CD4-positive, alpha-beta T cell (primary cell): ENCODE data around the gene ZBTB20. TPM values are rescaled to one million over a fixed set of nuclear protein-coding genes. Genes with fewer than 3 reads are reported as not detected.

Experiments
- ATAC-seq: fragments of 200-7000 bp; cut with Tn5 transposase; one replicate; pipeline ENCODE4 v1.10.0; 2022; ENCODE audit warnings: mild to moderate bottlenecking; ENCODE audit not compliant: poor library complexity
- CTCF ChIA-PET: fragments of 350-600 bp; sonication (Branson Sonifier 250); formaldehyde crosslinking; loops from one replicate; lab custom pipeline; 2021; ENCODE audit warnings: antibody characterized with exemption, inconsistent platforms; lab: Charles Lee
- POLR2A ChIA-PET: fragments of 350-600 bp; sonication (Branson Sonifier 250); formaldehyde crosslinking; loops from one replicate; lab custom pipeline; 2021; ENCODE audit warnings: antibody characterized with exemption, inconsistent platforms; lab: Charles Lee
- DNase-seq, 14 experiments: peaks; one replicate each; pipeline ENCODE4 v3.0.0-alpha.2; 2013 to 2020; ENCODE audit warnings: mixed read lengths in 2 of 14
- H3K27ac ChIP-seq, 2 donors: one replicate each; pipeline versions ENCODE4 v1.5.1 to v1.7.0; 2013; ENCODE audit warnings: low read length in 2 of 2, low read depth in 1 of 2, mild to moderate bottlenecking in 1 of 2
- H3K27me3 ChIP-seq, 2 experiments: 1 replicate in 1 of 2; 2 replicates in 1 of 2; pipeline versions ENCODE4 v1.6.1 to v1.7.0; 2013; ENCODE audit warnings: low read length in 2 of 2, control low read depth in 1 of 2, mild to moderate bottlenecking in 1 of 2, moderate library complexity in 1 of 2; ENCODE audit not compliant: insufficient read depth in 2 of 2, control insufficient read depth in 1 of 2
- H3K36me3 ChIP-seq: one replicate; pipeline ENCODE4 v1.6.1; 2013; ENCODE audit warnings: low read length, control low read depth; ENCODE audit not compliant: insufficient read depth
- H3K4me1 ChIP-seq: one replicate; pipeline ENCODE4 v1.6.1; 2013; ENCODE audit warnings: low read length, control low read depth; ENCODE audit not compliant: insufficient read depth
- H3K4me3 ChIP-seq: one replicate; pipeline ENCODE4 v1.5.1; 2013; ENCODE audit warnings: mild to moderate bottlenecking, low read length, moderate library complexity
- H3K9me3 ChIP-seq, 2 experiments: 1 replicate in 1 of 2; 2 replicates in 1 of 2; pipeline versions ENCODE4 v1.6.1 to v1.7.0; 2013; ENCODE audit warnings: low read length in 2 of 2, mild to moderate bottlenecking in 2 of 2, control low read depth in 1 of 2, moderate library complexity in 1 of 2; ENCODE audit not compliant: control insufficient read depth in 1 of 2, insufficient read depth in 1 of 2
- H3K27ac Mint-ChIP-seq: one replicate; pipeline ENCODE4 v1.8.0; 2020; ENCODE audit warnings: mixed read lengths
- H3K27me3 Mint-ChIP-seq: one replicate; pipeline ENCODE4 v1.8.0; 2021; ENCODE audit warnings: mixed read lengths
- H3K36me3 Mint-ChIP-seq: one replicate; pipeline ENCODE4 v1.8.0; 2021; ENCODE audit warnings: low read depth, mixed read lengths
- H3K4me1 Mint-ChIP-seq: one replicate; pipeline ENCODE4 v1.8.0; 2021; ENCODE audit warnings: low read depth, mixed read lengths
- H3K4me3 Mint-ChIP-seq: one replicate; pipeline ENCODE4 v1.8.0; 2020; ENCODE audit warnings: mild to moderate bottlenecking, mixed read lengths
- H3K9me3 Mint-ChIP-seq: one replicate; pipeline ENCODE4 v1.8.0; 2020; ENCODE audit warnings: mixed read lengths
- intact Hi-C, 2 experiments: fragments of 100-400 bp; cut with DNase I in 1 of 2; cut with micrococcal nuclease in 1 of 2; formaldehyde crosslinking; loops; one replicate each; pipeline versions ENCODE4 v1.15.1 to v1.9.0; 2023 to 2025; cut with DNase I, micrococcal nuclease
- total RNA-seq, 174 experiments: library from RNA in 2 of 174; stranded (reverse) in 2 of 174; gene quantifications; one replicate each; pipeline ENCODE4 v1.2.3 and lab custom pipeline; 2021 to 2026
- TF ChIP-seq, protein P1 (sequence below): fragments of 200-600 bp; IDR thresholded peaks from one replicate; pipeline ENCODE4 v1.8.0; 2022; ENCODE audit warnings: antibody characterized with exemption, mild to moderate bottlenecking

ZBTB20 gene
- total RNA-seq, 2 experiments from 2014 or later, result 41.6 to 47.4 TPM

DNA sequence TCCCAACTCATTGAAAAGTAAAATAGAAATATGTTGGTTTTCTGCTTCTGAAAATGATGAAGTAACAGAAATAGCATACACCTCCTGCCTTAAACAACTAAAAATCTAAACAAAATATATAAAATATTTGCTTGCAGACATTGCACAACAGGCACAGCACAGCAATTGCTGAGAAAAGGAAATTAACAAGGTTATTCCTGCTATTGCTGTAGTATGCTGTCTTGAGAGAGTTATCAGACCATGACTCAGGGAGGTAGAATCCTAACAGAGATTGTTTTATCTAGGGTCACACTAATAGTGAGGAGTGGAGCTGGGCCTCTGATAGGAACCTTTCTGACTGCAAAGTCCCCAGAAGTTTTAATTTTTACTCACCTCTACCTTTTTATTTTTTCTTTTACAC lies 72.6 kb downstream of the ZBTB20 start:
- intact Hi-C loops, result no loop called here
- Histone ChIP-seq H3K9me3 (no peaks in the 10 kb centered on the region), H3K4me3 (no peak overlapping the region), H3K4me1 (no peaks in the 10 kb centered on the region), H3K36me3 (peaks cover 6% of the 10 kb centered on the region), H3K27ac (no peak overlapping the region), H3K27me3 (no peaks in the 10 kb centered on the region)
- ATAC-seq, result no peak
- no peak overlapping the region for H3K4me3 Mint-ChIP-seq
- POLR2A ChIA-PET, result no interaction called here
- H3K4me1 Mint-ChIP-seq, result peaks cover 71% of the 10 kb centered on the region
- CTCF ChIA-PET, result interaction anchor here (0.6 kb wide), 1 partner anchor 9 kb away, joined by 3 read pairs; no protein-coding TSS in a partner anchor
- H3K27ac Mint-ChIP-seq, result no peak overlapping the region
- TF ChIP-seq, protein P1, sequence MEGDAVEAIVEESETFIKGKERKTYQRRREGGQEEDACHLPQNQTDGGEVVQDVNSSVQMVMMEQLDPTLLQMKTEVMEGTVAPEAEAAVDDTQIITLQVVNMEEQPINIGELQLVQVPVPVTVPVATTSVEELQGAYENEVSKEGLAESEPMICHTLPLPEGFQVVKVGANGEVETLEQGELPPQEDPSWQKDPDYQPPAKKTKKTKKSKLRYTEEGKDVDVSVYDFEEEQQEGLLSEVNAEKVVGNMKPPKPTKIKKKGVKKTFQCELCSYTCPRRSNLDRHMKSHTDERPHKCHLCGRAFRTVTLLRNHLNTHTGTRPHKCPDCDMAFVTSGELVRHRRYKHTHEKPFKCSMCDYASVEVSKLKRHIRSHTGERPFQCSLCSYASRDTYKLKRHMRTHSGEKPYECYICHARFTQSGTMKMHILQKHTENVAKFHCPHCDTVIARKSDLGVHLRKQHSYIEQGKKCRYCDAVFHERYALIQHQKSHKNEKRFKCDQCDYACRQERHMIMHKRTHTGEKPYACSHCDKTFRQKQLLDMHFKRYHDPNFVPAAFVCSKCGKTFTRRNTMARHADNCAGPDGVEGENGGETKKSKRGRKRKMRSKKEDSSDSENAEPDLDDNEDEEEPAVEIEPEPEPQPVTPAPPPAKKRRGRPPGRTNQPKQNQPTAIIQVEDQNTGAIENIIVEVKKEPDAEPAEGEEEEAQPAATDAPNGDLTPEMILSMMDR, result no peak
- no peak for DNase-seq
- H3K27me3 Mint-ChIP-seq, result no peaks in the 10 kb centered on the region
- peaks cover 45% of the 10 kb centered on the region for H3K36me3 Mint-ChIP-seq
- H3K9me3 Mint-ChIP-seq, result no peaks in the 10 kb centered on the region

GRCh38 chr3:115072265-115073021 lies 74.6 kb downstream of the ZBTB20 start:
- ChIA-PET CTCF (no interaction called here), POLR2A (no interaction called here)
- Mint-ChIP-seq H3K4me3 (no peak overlapping the region), H3K36me3 (peaks cover 51% of the 10 kb centered on the region), H3K27ac (no peak overlapping the region), H3K4me1 (peaks cover 78% of the 10 kb centered on the region), H3K27me3 (no peaks in the 10 kb centered on the region), H3K9me3 (no peaks in the 10 kb centered on the region)
- H3K36me3 ChIP-seq, result peaks cover 6% of the 10 kb centered on the region
- ATAC-seq (no peak), DNase-seq (no peak)
- H3K4me1 ChIP-seq, result no peaks in the 10 kb centered on the region
- TF ChIP-seq, protein P1, result no peak
- intact Hi-C loops, result no loop called here
- H3K27me3 ChIP-seq, result no peaks in the 10 kb centered on the region
- no peaks in the 10 kb centered on the region for H3K9me3 ChIP-seq
- H3K27ac ChIP-seq, result no peak overlapping the region
- no peak overlapping the region for H3K4me3 ChIP-seq

- H3K4me3 ChIP-seq, result no peak overlapping the region
- ChIA-PET POLR2A (no interaction called here), CTCF (no interaction called here)
- peaks cover 43% of the 10 kb centered on the region for H3K36me3 Mint-ChIP-seq
- TF ChIP-seq, protein P1, result no peak
- intact Hi-C loops, result no loop called here
- no peaks in the 10 kb centered on the region for H3K36me3 ChIP-seq
- H3K27ac Mint-ChIP-seq, result peak overlapping the region; percentile 1
- no peaks in the 10 kb centered on the region for H3K9me3 Mint-ChIP-seq
- peaks cover 70% of the 10 kb centered on the region for H3K4me1 Mint-ChIP-seq
- no peaks in the 10 kb centered on the region for H3K4me1 ChIP-seq
- DNase-seq (no peak), ATAC-seq (no peak)
- H3K27me3 Mint-ChIP-seq, result no peaks in the 10 kb centered on the region
- no peak overlapping the region for H3K27ac ChIP-seq
- H3K27me3 ChIP-seq, result no peaks in the 10 kb centered on the region
- no peak overlapping the region for H3K4me3 Mint-ChIP-seq
- no peaks in the 10 kb centered on the region for H3K9me3 ChIP-seq
These were observed 75.5 kb downstream of the ZBTB20 start for GRCh38 chr3:115071601-115072000.
